Measurements from ENCODE around the gene OSTF1.

DNA sequence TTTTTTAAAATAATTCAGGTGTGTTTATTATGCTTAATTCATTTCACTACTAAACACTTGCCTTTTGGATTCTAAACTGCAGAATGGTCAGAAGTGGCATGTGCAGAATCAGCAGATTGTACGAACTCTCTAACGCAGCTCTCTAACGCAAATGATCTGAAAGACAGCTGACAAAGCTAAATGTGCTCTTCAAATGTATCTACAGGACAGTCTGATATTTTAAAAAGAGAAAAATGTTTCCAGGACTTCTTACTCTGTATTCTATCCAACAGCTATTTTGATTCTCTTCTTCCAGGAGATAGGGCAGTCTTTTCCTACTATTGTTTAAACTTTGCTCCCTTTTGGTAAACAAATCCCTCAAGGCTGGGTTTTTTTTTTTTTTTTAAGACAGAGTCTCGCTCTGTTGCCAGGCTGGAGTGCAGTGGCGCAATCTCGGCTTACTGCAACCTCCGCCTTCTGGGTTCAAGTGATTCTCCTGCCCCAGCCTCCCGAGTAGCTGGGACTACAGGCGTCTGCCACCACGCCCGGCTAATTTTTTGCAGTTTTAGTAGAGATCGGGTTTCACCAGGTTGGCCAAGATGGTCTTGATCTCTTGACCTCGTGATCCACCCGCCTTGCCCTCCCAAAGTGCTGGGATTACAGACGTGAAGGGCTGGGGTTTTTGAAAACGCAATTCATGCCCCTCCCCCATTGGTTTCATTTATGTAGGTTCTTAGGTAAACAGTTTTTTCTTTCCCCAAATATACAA lies 1.6 kb upstream of the OSTF1 start:
- TF ChIP-seq, protein P1, sequence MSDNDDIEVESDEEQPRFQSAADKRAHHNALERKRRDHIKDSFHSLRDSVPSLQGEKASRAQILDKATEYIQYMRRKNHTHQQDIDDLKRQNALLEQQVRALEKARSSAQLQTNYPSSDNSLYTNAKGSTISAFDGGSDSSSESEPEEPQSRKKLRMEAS (CRISPR knock-in tag; IDR thresholded peaks at IDR 0.05), result no peak
- TF ChIP-seq CBFB (CRISPR knock-in tag; IDR thresholded peaks at IDR 0.05; ENCODE audit: low read depth) (no peak), GABPB1 (CRISPR knock-in tag; IDR thresholded peaks at IDR 0.05) (no peak), SP1 (CRISPR knock-in tag; conservative IDR thresholded peaks at IDR 0.05) (no peak), ESRRA (CRISPR knock-in tag; IDR thresholded peaks at IDR 0.05; ENCODE audit: borderline replicate concordance) (no peak), ZBTB21 (CRISPR knock-in tag; IDR thresholded peaks at IDR 0.05; ENCODE audit: borderline replicate concordance) (no peak), RELA (CRISPR knock-in tag; IDR thresholded peaks at IDR 0.05; ENCODE audit: borderline replicate concordance) (no peak), ELF4 (CRISPR knock-in tag; IDR thresholded peaks at IDR 0.05; ENCODE audit: low read depth) (no peak)
- TF ChIP-seq, protein P2, sequence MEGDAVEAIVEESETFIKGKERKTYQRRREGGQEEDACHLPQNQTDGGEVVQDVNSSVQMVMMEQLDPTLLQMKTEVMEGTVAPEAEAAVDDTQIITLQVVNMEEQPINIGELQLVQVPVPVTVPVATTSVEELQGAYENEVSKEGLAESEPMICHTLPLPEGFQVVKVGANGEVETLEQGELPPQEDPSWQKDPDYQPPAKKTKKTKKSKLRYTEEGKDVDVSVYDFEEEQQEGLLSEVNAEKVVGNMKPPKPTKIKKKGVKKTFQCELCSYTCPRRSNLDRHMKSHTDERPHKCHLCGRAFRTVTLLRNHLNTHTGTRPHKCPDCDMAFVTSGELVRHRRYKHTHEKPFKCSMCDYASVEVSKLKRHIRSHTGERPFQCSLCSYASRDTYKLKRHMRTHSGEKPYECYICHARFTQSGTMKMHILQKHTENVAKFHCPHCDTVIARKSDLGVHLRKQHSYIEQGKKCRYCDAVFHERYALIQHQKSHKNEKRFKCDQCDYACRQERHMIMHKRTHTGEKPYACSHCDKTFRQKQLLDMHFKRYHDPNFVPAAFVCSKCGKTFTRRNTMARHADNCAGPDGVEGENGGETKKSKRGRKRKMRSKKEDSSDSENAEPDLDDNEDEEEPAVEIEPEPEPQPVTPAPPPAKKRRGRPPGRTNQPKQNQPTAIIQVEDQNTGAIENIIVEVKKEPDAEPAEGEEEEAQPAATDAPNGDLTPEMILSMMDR (IDR thresholded peaks at IDR 0.05), result no peak

Data from WTC11 (cell line).